ENCODE results near the gene SALL3.

Gene SALL3

GRCh38 chr18:78965917-78966792 is 13.5 kb upstream of the SALL3 start:
- no peak for DNase-seq

DNA sequence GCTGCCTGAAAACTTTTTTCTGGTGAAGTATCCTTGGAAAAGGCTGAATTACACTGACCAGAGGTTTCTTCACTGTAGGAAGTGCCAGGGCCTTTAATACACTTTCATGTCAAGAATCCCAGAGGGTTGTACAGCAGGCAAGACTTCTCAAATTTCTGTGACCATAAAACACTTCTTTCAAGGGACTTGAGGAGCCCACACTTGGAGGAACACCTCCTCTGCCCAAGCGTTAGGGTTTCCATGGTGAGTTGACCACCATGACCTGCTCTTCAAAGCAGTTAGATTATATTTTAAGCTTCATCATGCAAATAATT is 12.9 kb upstream of the SALL3 start:
- DNase-seq = no peak

DNA sequence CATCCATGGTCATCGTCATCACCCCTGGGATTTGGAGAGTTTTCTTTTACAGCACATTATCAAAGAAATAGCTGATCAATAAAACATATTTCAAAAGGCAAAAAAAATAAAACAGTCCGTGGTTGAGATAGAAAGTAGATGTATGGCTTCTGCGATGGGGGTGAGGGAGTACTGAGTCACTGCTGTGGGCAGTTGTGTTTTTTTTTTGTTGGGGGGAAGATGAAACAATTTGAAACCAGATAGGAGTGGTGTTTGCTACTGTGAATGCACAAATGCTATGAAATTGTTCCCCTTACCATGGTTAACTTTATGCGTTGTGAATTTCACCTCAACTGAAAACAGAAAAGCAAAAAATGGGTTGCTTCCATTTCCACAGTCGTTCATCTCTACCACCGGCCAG is 11.9 kb upstream of the SALL3 start:
- no peak for DNase-seq

DNA sequence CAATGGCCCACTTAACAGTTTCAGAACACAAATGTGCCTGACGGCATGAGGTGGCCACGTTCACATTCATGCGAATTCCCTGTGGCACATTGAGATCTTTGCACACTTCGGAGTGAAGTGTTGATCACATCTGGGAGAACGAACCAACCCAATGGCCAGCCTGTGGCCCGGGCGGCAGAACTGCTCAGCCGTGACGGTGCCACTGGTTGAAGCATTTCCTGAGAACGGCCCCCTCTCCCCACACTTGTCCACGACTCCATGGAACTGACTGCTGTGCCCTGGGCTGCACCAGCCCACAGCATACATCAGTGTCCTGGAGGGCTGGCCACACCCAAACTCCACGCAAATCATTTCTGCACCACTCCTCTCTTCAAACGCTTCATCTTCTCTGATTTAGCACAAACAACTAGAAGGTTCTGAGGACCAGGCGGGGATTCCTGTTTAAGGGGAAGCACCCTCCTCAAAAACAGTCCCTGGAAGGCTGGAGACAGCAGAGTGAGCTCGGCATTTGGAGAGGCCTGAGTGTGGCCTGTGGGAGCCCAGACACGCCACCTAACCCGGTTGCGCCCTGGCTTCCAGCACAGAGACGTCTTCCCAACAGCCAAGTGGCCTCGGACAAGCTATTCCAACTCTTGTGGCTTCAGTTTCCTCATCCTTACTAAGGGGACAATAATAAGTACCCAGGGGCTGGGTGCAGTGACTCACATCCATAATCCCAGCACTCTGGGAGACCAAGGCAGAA is 9.9 kb upstream of the SALL3 start:
- no peak for DNase-seq

DNA sequence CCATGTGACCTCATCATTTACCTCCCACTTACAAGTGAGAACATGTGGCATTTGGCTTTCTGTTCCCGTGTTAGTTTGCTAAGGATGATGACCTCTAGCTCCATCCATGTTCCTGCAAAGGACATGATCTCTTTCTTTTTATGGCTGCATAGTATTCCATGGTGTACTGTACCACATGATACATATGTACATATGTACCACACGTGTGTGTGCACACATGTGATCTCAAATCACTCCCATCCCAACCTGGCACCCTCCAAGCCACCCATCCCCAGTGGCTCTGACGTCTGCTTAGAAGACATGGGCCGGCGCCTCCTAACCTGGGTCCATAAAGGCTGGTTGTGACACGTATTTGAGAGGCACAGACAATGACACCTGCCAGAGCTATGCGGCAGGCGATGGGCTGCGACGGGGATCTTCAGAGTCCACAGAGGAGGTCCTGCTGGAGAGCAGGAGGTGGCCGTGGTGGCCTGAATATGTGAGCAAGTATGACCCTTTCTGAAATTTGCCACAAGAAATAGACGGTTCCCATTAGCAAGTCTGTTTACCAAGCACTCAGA is 8.8 kb upstream of the SALL3 start:
- no peak for DNase-seq

DNA sequence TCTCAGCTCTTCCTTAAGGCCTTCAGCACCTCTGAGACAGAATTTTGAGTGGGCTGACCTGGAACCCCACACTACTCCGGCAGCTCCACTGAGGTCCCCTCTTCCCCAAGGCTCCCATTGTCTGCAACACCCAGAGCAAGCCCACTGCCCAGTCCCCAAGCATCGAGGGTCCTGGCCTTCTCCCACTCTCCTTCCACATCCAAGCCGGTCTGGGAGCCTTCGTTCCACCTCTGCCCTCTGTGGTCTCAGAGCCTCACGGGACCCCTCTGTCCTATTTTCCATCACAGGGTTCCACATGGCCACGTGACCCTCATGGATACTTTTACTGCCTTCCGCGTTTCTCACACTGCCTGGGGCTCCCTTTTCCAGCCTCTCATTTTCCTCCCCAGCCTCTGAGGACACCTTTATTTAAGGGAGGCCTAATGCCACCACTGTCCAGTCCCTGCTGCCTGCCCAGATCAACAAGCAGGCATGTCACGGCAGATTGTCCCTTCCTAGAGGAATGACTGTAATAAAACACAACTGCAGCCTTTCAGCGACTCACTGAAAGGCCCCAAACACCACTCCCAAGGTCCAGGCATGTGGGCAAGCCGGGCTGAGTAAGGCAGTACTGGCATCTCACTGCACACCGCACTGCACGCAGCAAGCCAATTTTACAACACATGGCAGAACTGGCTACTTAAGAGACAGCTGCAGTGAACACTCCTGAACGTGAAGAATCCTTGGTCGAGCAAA is 7.9 kb upstream of the SALL3 start:
- DNase-seq = no peak

- DNase-seq = no peak
These were observed 7.2 kb upstream of the SALL3 start for GRCh38 chr18:78972385-78972918.

GRCh38 chr18:78972930-78973331 is 6.7 kb upstream of the SALL3 start:
- no peak for DNase-seq

DNA sequence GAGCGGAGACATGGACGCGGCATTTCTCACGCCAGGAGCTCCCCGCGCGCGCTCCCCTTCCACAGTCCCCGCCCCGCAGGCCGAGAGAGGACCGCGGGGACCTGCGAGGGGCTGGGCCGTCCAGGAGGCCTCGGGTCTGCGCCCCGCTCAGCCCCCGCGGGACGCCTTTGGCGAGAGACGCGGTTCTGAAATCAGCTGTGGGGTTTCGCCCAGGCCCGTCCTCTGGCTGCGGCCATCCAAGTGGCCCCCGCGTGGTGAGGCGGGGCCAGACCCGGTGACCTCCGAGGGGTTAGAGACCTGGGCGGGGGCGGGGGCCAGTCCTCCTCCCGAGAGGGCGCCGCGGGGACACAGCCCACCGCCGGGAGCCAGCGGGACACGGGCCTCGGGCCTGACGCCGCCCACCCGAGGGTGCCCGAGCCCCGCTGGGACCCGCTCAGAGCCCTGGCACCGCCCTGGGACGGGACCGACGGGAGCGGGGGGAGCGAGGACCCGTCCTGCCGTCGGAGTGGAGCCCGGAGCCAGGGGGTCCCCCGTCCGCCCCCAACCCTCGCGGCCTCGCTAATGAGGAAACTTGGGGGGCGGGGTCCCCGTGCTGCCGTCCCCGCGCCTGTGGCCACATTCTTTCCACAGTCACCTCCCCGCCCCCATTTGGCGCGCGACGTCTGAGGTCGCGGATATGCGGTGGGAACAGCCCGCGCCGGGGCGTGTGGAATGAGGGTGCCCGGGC is 6.1 kb upstream of the SALL3 start:
- no peak for DNase-seq

- DNase-seq = no peak
These were observed 5.4 kb upstream of the SALL3 start for GRCh38 chr18:78974115-78974761.

- no peak for DNase-seq
These were observed 4.3 kb upstream of the SALL3 start for GRCh38 chr18:78975292-78975691.

DNA sequence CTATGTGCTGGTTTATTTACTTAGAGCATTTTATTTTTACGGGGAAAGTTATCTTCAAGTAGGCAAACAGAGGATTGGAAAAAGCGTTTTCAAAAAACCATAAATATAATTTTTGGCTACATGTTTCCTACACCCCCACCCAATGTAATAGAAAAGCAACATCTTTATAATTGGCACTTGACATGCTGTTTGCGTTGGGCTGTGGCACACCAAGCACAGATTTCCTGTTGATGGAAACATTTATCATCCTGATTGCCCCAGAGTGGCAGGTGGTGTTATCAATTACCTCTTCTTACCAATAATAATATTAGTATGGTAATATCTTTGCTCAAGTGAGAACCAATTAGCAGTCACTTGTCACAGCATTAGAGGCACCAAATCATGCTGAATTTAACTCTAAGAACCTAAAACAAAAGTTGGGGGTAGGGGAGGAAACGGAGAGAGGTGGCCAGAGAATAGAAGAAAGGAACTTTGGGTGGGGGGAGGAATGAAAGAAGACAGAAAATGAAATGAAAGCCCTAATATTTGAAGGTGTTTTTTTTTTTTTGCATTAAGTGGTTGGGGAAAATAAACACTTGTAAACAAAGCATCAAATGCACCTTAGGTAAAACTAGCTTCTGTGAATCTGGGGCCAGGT is 3.8 kb upstream of the SALL3 start:
- DNase-seq = no peak

DNA sequence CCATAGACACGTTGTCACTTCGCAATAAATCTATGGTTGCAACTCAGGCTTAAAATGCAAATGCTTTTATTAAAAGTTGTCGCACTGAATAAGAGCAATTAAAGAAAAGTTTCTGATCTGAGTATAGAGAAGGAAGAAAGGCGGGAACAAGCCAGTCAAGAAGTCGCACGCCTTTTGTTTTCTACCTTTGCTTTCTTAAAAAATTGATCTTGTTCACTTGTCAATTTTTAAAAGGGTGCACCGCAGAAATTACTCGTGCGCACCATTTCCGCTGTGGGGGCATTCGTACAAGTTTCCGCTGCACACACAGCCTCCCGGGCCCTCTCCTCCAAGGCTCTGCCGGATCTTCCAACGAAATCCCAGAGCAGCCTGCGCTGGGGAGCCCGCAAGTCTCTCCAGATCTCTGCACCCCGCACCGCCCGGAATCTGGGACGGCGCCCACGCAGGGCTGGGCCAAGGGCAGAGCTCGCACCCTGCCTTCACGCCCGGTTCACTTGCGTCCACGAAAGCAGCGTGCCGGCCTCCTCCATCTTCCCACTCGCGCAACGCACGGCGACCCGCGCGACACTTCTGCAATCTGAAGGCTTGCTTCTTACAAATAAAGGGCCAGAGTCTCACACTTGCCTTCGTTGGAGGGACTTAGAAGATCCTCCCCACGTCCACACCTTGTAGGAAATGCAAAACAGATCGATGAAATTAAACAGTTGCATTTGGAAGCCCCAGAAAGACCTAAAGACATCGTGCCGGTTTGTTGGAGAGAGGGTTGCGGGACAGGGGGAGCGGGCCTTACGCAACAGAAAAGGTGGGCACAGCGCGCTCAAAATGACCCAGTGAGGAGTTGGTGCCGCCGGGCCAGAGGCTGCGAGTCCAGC is 2.6 kb upstream of the SALL3 start:
- no peak for DNase-seq

- DNase-seq = no peak
These were observed 1.8 kb upstream of the SALL3 start for GRCh38 chr18:78977637-78978348.

GRCh38 chr18:78978349-78979055 is 1.1 kb upstream of the SALL3 start:
- DNase-seq = no peak

GRCh38 chr18:78979056-78979729 is 425 bp upstream of the SALL3 start:
- no peak for DNase-seq

GRCh38 chr18:78980279-78980771 is 707 bp downstream of the SALL3 start:
- DNase-seq = no peak

- DNase-seq = no peak
These were observed 1.3 kb downstream of the SALL3 start for GRCh38 chr18:78980777-78981380.

Data from SHP77 treated with DMSO at 0.1 percent for 48 hours (cell line).